ENCODE results near the gene PTPRK. TPM values are rescaled to one million over a fixed set of nuclear protein-coding genes. Genes with fewer than 3 reads are reported as not detected.

The PTPRK gene
- total and polyA plus RNA-seq, 2 donors (not counting 1 experiment from before 2014, with no cell fraction given), result 16.2 to 18.7 TPM

- no peaks in the 10 kb centered on the region for H3K4me1 Mint-ChIP-seq
- H3K4me1 ChIP-seq (ENCODE audit: control insufficient read depth in 2 of 2, insufficient read depth in 2 of 2, low read length in 2 of 2), result no peaks in the 10 kb centered on the region
- H3K9me3 ChIP-seq (ENCODE audit: control extremely low read depth in 1 of 3, control insufficient read depth in 2 of 3, insufficient read depth in 1 of 3, low read length in 2 of 3), result peaks cover 0 to 6% (median 3%) of the 10 kb centered on the region in 3 donors
- WGBS (ENCODE audit: insufficient coverage), result no CpG with 5 or more reads among the region's 4 CpGs
- H4K20me1 ChIP-seq (ENCODE audit: control insufficient read depth, insufficient read depth, low read length, poor library complexity, severe bottlenecking), result no peaks in the 10 kb centered on the region
- H3K27me3 Mint-ChIP-seq, result no peaks in the 10 kb centered on the region
- no peak overlapping the region for H3K27ac ChIP-seq (ENCODE audit: low read length in 2 of 2)
- ChIA-PET POLR2A (no interaction called here), CTCF (no interaction called here)
- no peaks in the 10 kb centered on the region for H3K79me2 ChIP-seq (ENCODE audit: control insufficient read depth, insufficient read depth, low read length)
- no peaks in the 10 kb centered on the region for H3K36me3 ChIP-seq (replicated peaks in 1 of 2; ENCODE audit: control extremely low read depth in 1 of 2, control insufficient read depth in 1 of 2, extremely low read depth in 1 of 2, insufficient read depth in 2 of 2, low read length in 1 of 2)
- H3K4me3 Mint-ChIP-seq, result no peak overlapping the region
- H2AFZ ChIP-seq (ENCODE audit: insufficient read depth, low read depth, low read length, poor library complexity, severe bottlenecking), result no peak overlapping the region
- peaks cover 10% of the 10 kb centered on the region for H3K9me3 Mint-ChIP-seq (ENCODE audit: insufficient read depth)
- ATAC-seq (ENCODE audit: low read depth) (no peak), DNase-seq (no peak)
- H3K27ac Mint-ChIP-seq, result no peak overlapping the region
- H3K4me2 ChIP-seq (replicated peaks; ENCODE audit: low read depth, low read length, poor library complexity, severe bottlenecking), result no peak overlapping the region
- no peak overlapping the region for H3K9ac ChIP-seq (ENCODE audit: low read length)
- no peak overlapping the region for H3K4me3 ChIP-seq (ENCODE audit: control extremely low read depth in 1 of 5, extremely low read depth in 1 of 5, insufficient read depth in 1 of 5, low read depth in 2 of 5, low read length in 4 of 5)
- no peak for TF ChIP-seq EZH2 (IDR thresholded peaks at IDR 0.05; ENCODE audit: borderline replicate concordance, insufficient read depth, low read depth, low read length, poor library complexity, severe bottlenecking)
- TF ChIP-seq, protein P1, sequence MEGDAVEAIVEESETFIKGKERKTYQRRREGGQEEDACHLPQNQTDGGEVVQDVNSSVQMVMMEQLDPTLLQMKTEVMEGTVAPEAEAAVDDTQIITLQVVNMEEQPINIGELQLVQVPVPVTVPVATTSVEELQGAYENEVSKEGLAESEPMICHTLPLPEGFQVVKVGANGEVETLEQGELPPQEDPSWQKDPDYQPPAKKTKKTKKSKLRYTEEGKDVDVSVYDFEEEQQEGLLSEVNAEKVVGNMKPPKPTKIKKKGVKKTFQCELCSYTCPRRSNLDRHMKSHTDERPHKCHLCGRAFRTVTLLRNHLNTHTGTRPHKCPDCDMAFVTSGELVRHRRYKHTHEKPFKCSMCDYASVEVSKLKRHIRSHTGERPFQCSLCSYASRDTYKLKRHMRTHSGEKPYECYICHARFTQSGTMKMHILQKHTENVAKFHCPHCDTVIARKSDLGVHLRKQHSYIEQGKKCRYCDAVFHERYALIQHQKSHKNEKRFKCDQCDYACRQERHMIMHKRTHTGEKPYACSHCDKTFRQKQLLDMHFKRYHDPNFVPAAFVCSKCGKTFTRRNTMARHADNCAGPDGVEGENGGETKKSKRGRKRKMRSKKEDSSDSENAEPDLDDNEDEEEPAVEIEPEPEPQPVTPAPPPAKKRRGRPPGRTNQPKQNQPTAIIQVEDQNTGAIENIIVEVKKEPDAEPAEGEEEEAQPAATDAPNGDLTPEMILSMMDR (IDR thresholded peaks at IDR 0.05), result no peak
- intact Hi-C loops (cut with micrococcal nuclease), result no loop called here
- H3K27me3 ChIP-seq (replicated peaks in 1 of 4; ENCODE audit: control extremely low read depth in 1 of 4, control insufficient read depth in 3 of 4, insufficient read depth in 4 of 4, low read length in 3 of 4), result no peaks in the 10 kb centered on the region
These were observed 143.4 kb downstream of the PTPRK start for GRCh38 chr6:128376952-128377503.

DNA sequence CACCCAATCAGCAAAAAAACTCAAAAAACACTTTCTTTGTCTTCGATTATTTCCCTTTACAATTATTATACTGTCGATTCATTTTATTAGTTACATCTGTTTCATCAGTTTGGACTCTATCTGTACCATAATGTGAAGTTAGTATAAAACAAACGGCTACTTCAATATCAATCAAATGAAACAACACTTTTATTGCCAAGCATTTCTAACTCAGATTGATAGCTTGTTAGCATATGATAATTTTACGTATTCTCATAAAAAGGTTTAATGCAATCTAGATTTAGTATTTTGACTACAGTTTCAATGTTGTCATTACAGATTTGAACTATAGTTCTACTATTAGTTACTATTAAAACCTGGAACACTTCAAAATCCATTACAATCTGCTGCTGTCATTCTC, 149.3 kb downstream of the PTPRK start:
- H4K20me1 ChIP-seq (ENCODE audit: control insufficient read depth, insufficient read depth, low read length, poor library complexity, severe bottlenecking), result no peaks in the 10 kb centered on the region
- no peak overlapping the region for H3K4me3 ChIP-seq (ENCODE audit: control extremely low read depth in 1 of 5, extremely low read depth in 1 of 5, insufficient read depth in 1 of 5, low read depth in 2 of 5, low read length in 4 of 5)
- H2AFZ ChIP-seq (ENCODE audit: insufficient read depth, low read depth, low read length, poor library complexity, severe bottlenecking), result no peak overlapping the region
- H3K4me1 Mint-ChIP-seq, result no peaks in the 10 kb centered on the region
- no peak for TF ChIP-seq EZH2 (IDR thresholded peaks at IDR 0.05; ENCODE audit: borderline replicate concordance, insufficient read depth, low read depth, low read length, poor library complexity, severe bottlenecking)
- TF ChIP-seq, protein P1 (IDR thresholded peaks at IDR 0.05), result no peak
- H3K27me3 ChIP-seq (replicated peaks in 1 of 4; ENCODE audit: control extremely low read depth in 1 of 4, control insufficient read depth in 3 of 4, insufficient read depth in 4 of 4, low read length in 3 of 4), result no peaks in the 10 kb centered on the region
- no peak overlapping the region for H3K4me2 ChIP-seq (replicated peaks; ENCODE audit: low read depth, low read length, poor library complexity, severe bottlenecking)
- H3K27ac ChIP-seq (ENCODE audit: low read length in 2 of 2), result no peak overlapping the region
- ATAC-seq (ENCODE audit: low read depth) (no peak), DNase-seq (no peak)
- ChIA-PET CTCF (no interaction called here), POLR2A (no interaction called here)
- no peaks in the 10 kb centered on the region for H3K79me2 ChIP-seq (ENCODE audit: control insufficient read depth, insufficient read depth, low read length)
- no peaks in the 10 kb centered on the region for H3K27me3 Mint-ChIP-seq
- no peaks in the 10 kb centered on the region for H3K4me1 ChIP-seq (ENCODE audit: control insufficient read depth in 2 of 2, insufficient read depth in 2 of 2, low read length in 2 of 2)
- H3K27ac Mint-ChIP-seq, result no peak overlapping the region
- H3K9ac ChIP-seq (ENCODE audit: low read length), result no peak overlapping the region
- peaks cover 0 to 4% (median 2%) of the 10 kb centered on the region in 3 donors for H3K9me3 ChIP-seq (ENCODE audit: control extremely low read depth in 1 of 3, control insufficient read depth in 2 of 3, insufficient read depth in 1 of 3, low read length in 2 of 3)
- no peak overlapping the region for H3K4me3 Mint-ChIP-seq
- intact Hi-C loops (cut with micrococcal nuclease), result no loop called here
- no CpG with 5 or more reads among the region's 4 CpGs for WGBS (ENCODE audit: insufficient coverage)
- peaks cover 2% of the 10 kb centered on the region for H3K9me3 Mint-ChIP-seq (ENCODE audit: insufficient read depth)
- no peaks in the 10 kb centered on the region for H3K36me3 ChIP-seq (replicated peaks in 1 of 2; ENCODE audit: control extremely low read depth in 1 of 2, control insufficient read depth in 1 of 2, extremely low read depth in 1 of 2, insufficient read depth in 2 of 2, low read length in 1 of 2)
